A673 (cell line): Measurements from ENCODE around the gene ANKRD13D.

Source experiments
- CTCF ChIP-seq: fragments of 300-800, 200-600 bp; sonication (generic); conservative IDR thresholded peaks from 2 replicates; pipeline ENCODE4 v1.5.1; 2017; ENCODE audit warnings: low read depth, mild to moderate bottlenecking, antibody characterized with exemption, low read length, moderate library complexity, mixed read lengths
- EZH2 ChIP-seq: fragments of 200-600 bp; sonication (generic); IDR thresholded peaks from 2 replicates; pipeline ENCODE4 v1.6.1; 2017; ENCODE audit warnings: borderline replicate concordance, low read depth, mild to moderate bottlenecking, mixed read lengths, antibody characterized with exemption, low read length; ENCODE audit not compliant: poor library complexity, severe bottlenecking

- no peak; the same call in 1 of the 2 replicates for TF ChIP-seq CTCF
- TF ChIP-seq EZH2: no peak
Observed at GRCh38 chr11:67261946-67262681, 27.0 kb upstream of the ANKRD13D start.
